Measurements from ENCODE around the gene PLCL2.

Gene PLCL2

GRCh38 chr3:17033516-17034168 is 148.9 kb downstream of the PLCL2 start:
- Histone ChIP-seq H3K4me3 (no peak overlapping the region), H3K27ac (no peak overlapping the region)
- no peak for TF ChIP-seq CTCF (IDR thresholded peaks at IDR 0.05)
- DNase-seq (ENCODE audit: low spot score): no peak

GRCh38 chr3:17035033-17035432 is 150.3 kb downstream of the PLCL2 start:
- DNase-seq (ENCODE audit: low spot score): no peak
- no peak for TF ChIP-seq CTCF (IDR thresholded peaks at IDR 0.05)
- no peak overlapping the region for H3K27ac ChIP-seq

GRCh38 chr3:17035966-17036365 is 151.2 kb downstream of the PLCL2 start:
- Histone ChIP-seq H3K27ac (no peak overlapping the region), H3K4me3 (no peak overlapping the region)
- no peak for TF ChIP-seq CTCF (IDR thresholded peaks at IDR 0.05)
- no peak for DNase-seq (ENCODE audit: low spot score)

More at GRCh38 chr3:17035033-17035432, 150.3 kb downstream of the PLCL2 start:
- no peak overlapping the region for H3K4me3 ChIP-seq

- TF ChIP-seq CTCF (IDR thresholded peaks at IDR 0.05): no peak
- no peak for DNase-seq (ENCODE audit: low spot score)
- H3K4me3 ChIP-seq: no peak overlapping the region
- no peak overlapping the region for H3K27ac ChIP-seq
These were observed 153.4 kb downstream of the PLCL2 start for GRCh38 chr3:17038141-17038540.

- no peak for TF ChIP-seq CTCF (IDR thresholded peaks at IDR 0.05)
- Histone ChIP-seq H3K27ac (no peak overlapping the region), H3K4me3 (no peak overlapping the region)
- no peak for DNase-seq (ENCODE audit: low spot score)
These were observed 154.3 kb downstream of the PLCL2 start for GRCh38 chr3:17038900-17039553.

- DNase-seq (ENCODE audit: low spot score): no peak
- Histone ChIP-seq H3K27ac (no peak overlapping the region), H3K4me3 (no peak overlapping the region)
- no peak for TF ChIP-seq CTCF (IDR thresholded peaks at IDR 0.05)
These were observed 154.8 kb downstream of the PLCL2 start for GRCh38 chr3:17039594-17039993.
